WTC11 (cell line): ENCODE data around the gene COIL. TPM values are rescaled to one million over a fixed set of nuclear protein-coding genes. Genes with fewer than 3 reads are reported as not detected.

Source experiments
- ATAC-seq: fragments of 200-7000 bp; cut with Tn5 transposase; 2 replicates; pipeline ENCODE4 v1.10.0; 2021; ENCODE audit warnings: mild to moderate bottlenecking, moderate library complexity
- CTCF ChIA-PET: fragments of 300-600 bp; sonication (Branson Sonifier 250); formaldehyde crosslinking; loops from one replicate; lab custom pipeline; 2021; ENCODE audit warnings: antibody characterized with exemption; lab: Charles Lee
- POLR2A ChIA-PET: fragments of 350-600 bp; sonication (Branson Sonifier 250); formaldehyde crosslinking; loops from one replicate; lab custom pipeline; 2021; ENCODE audit warnings: antibody characterized with exemption; lab: Charles Lee
- DNase-seq: peaks from one replicate; pipeline ENCODE4 v3.0.0; 2021; ENCODE audit warnings: low spot score
- H3K27ac Mint-ChIP-seq: 2 replicates; pipeline ENCODE4 v1.8.0; 2021; ENCODE audit warnings: mixed read lengths
- H3K27me3 Mint-ChIP-seq: 2 replicates; pipeline ENCODE4 v1.8.0; 2021; ENCODE audit warnings: low read depth, mild to moderate bottlenecking, moderate library complexity, mixed read lengths
- H3K36me3 Mint-ChIP-seq: 2 replicates; pipeline ENCODE4 v1.8.0; 2021; ENCODE audit warnings: mixed read lengths
- H3K4me1 Mint-ChIP-seq: 2 replicates; pipeline ENCODE4 v1.8.0; 2022; ENCODE audit warnings: mixed read lengths
- H3K4me3 Mint-ChIP-seq: 2 replicates; pipeline ENCODE4 v1.8.0; 2021; ENCODE audit warnings: mild to moderate bottlenecking, moderate library complexity, mixed read lengths
- H3K9me3 Mint-ChIP-seq: 2 replicates; pipeline ENCODE4 v1.8.0; 2021; ENCODE audit warnings: mixed read lengths
- ATF2 ChIP-seq: sonication (generic); formaldehyde crosslinking; IDR thresholded peaks from 2 replicates; pipeline ENCODE4 v1.8.1; 2022; ENCODE audit warnings: low read depth, missing genetic modification reagents, borderline replicate concordance
- ATF3 ChIP-seq: sonication (generic); formaldehyde crosslinking; conservative IDR thresholded peaks from 2 replicates; pipeline ENCODE4 v1.8.1; 2022; ENCODE audit warnings: mild to moderate bottlenecking, missing genetic modification reagents
- ATF6 ChIP-seq: sonication (generic); formaldehyde crosslinking; IDR thresholded peaks from 2 replicates; pipeline ENCODE4 v1.8.1; 2023; ENCODE audit warnings: mild to moderate bottlenecking, missing genetic modification reagents
- CDX4 ChIP-seq: fragments of 250-450 bp; sonication (Bioruptor Pico); IDR thresholded peaks from 2 replicates; pipeline ENCODE4 v1.9.0; 2021; ENCODE audit warnings: moderate library complexity, mild to moderate bottlenecking, inconsistent platforms, borderline replicate concordance
- CREM ChIP-seq: sonication (generic); formaldehyde crosslinking; IDR thresholded peaks from 2 replicates; pipeline ENCODE4 v1.8.1; 2022; ENCODE audit warnings: mild to moderate bottlenecking, missing genetic modification reagents, moderate library complexity
- FOXJ3 ChIP-seq: sonication (generic); formaldehyde crosslinking; IDR thresholded peaks from 2 replicates; pipeline ENCODE4 v1.9.0; 2021; ENCODE audit warnings: missing genetic modification reagents, mild to moderate bottlenecking, borderline replicate concordance
- IRF1 ChIP-seq: sonication (generic); formaldehyde crosslinking; IDR thresholded peaks from 2 replicates; pipeline ENCODE4 v1.8.0; 2023; ENCODE audit warnings: missing genetic modification reagents
- MAX ChIP-seq: sonication (generic); formaldehyde crosslinking; IDR thresholded peaks from 2 replicates; pipeline ENCODE4 v1.8.0; 2022; ENCODE audit warnings: mild to moderate bottlenecking, missing genetic modification reagents
- MLX ChIP-seq: sonication (generic); formaldehyde crosslinking; IDR thresholded peaks from 2 replicates; pipeline ENCODE4 v1.8.1; 2023; ENCODE audit warnings: mild to moderate bottlenecking, missing genetic modification reagents, moderate library complexity
- NFYB ChIP-seq: sonication (generic); formaldehyde crosslinking; conservative IDR thresholded peaks from 2 replicates; pipeline ENCODE4 v1.8.0; 2022; ENCODE audit warnings: low read depth, missing genetic modification reagents
- OVOL2 ChIP-seq: fragments of 250-450 bp; sonication (Bioruptor Pico); IDR thresholded peaks from 2 replicates; pipeline ENCODE4 v1.9.0; 2021; ENCODE audit warnings: mild to moderate bottlenecking, borderline replicate concordance
- PRRX2 ChIP-seq: fragments of 250-450 bp; sonication (Bioruptor Pico); IDR thresholded peaks from 2 replicates; pipeline ENCODE4 v1.8.0; 2021; ENCODE audit warnings: mild to moderate bottlenecking
- SOX15 ChIP-seq: fragments of 250-450 bp; sonication (Bioruptor Pico); IDR thresholded peaks from 2 replicates; pipeline ENCODE4 v1.9.0; 2021; ENCODE audit warnings: mild to moderate bottlenecking
- TEAD1 ChIP-seq: sonication (generic); formaldehyde crosslinking; IDR thresholded peaks from 2 replicates; pipeline ENCODE4 v1.8.0; 2022; ENCODE audit warnings: mild to moderate bottlenecking, missing genetic modification reagents
- TEAD4 ChIP-seq: sonication (generic); formaldehyde crosslinking; IDR thresholded peaks from 2 replicates; pipeline ENCODE4 v1.8.0; 2022; ENCODE audit warnings: mild to moderate bottlenecking, missing genetic modification reagents
- ZBTB21 ChIP-seq: sonication (generic); formaldehyde crosslinking; IDR thresholded peaks from 2 replicates; pipeline ENCODE4 v1.8.1; 2023; ENCODE audit warnings: mild to moderate bottlenecking, missing genetic modification reagents, borderline replicate concordance
- ZNF281 ChIP-seq: sonication (generic); formaldehyde crosslinking; IDR thresholded peaks from 2 replicates; pipeline ENCODE4 v1.8.0; 2023; ENCODE audit warnings: mild to moderate bottlenecking, missing genetic modification reagents
- ZNF396 ChIP-seq: fragments of 250-450 bp; sonication (Bioruptor Pico); IDR thresholded peaks from 2 replicates; pipeline ENCODE4 v1.8.0; 2021; ENCODE audit warnings: mild to moderate bottlenecking, moderate library complexity, borderline replicate concordance
- ZNF532 ChIP-seq: fragments of 250-450 bp; sonication (Bioruptor Pico); IDR thresholded peaks from 2 replicates; pipeline ENCODE4 v1.9.0; 2021; ENCODE audit warnings: mild to moderate bottlenecking, borderline replicate concordance
- total RNA-seq: library from RNA; stranded (reverse); gene quantifications from 3 replicates; pipeline ENCODE4 v1.2.3, GENCODE V29; 2021

The COIL gene
- total RNA-seq, 1 experiment from 2014 or later: 23.5 TPM

- no peak for TF ChIP-seq TEAD4 (CRISPR knock-in tag)
- TF ChIP-seq OVOL2 (CRISPR knock-in tag): no peak
- TF ChIP-seq IRF1 (CRISPR knock-in tag): no peak
- no peak for TF ChIP-seq ZNF281 (CRISPR knock-in tag)
- no peak for TF ChIP-seq SOX15 (CRISPR knock-in tag)
- TF ChIP-seq CREM (CRISPR knock-in tag): no peak
- no peak for TF ChIP-seq CDX4 (CRISPR knock-in tag)
Measured at GRCh38 chr17:56933868-56934267, 27.0 kb downstream of the COIL start (continued).

GRCh38 chr17:56933151-56933745, 27.6 kb downstream of the COIL start:
- POLR2A ChIA-PET: no interaction called here
- DNase-seq (no peak), ATAC-seq (no peak)
- CTCF ChIA-PET: interaction anchor here (0.6 kb wide), 1 partner anchor 1516 kb away, joined by 5 read pairs; no protein-coding TSS in a partner anchor
- no peak overlapping the region for H3K4me3 Mint-ChIP-seq
- peaks cover 54% of the 10 kb centered on the region for H3K9me3 Mint-ChIP-seq
- H3K4me1 Mint-ChIP-seq: no peaks in the 10 kb centered on the region
- no peak overlapping the region for H3K27ac Mint-ChIP-seq
- H3K36me3 Mint-ChIP-seq: peaks cover 88% of the 10 kb centered on the region
- no peaks in the 10 kb centered on the region; the same call in 1 of the 2 replicates for H3K27me3 Mint-ChIP-seq
- no peak for TF ChIP-seq PRRX2
- TF ChIP-seq ATF6: no peak
- no peak for TF ChIP-seq ZNF396
- TF ChIP-seq ZNF532 (CRISPR knock-in tag): no peak
- TF ChIP-seq ZBTB21: no peak
- TF ChIP-seq TEAD1: no peak
- no peak for TF ChIP-seq ZNF281 (CRISPR knock-in tag)
- no peak for TF ChIP-seq MAX (CRISPR knock-in tag)
- no peak for TF ChIP-seq ATF3 (CRISPR knock-in tag)
- no peak for TF ChIP-seq NFYB
- TF ChIP-seq MLX (CRISPR knock-in tag): no peak
- TF ChIP-seq FOXJ3 (CRISPR knock-in tag): no peak
- TF ChIP-seq ATF2 (CRISPR knock-in tag): no peak
